CD4-positive, alpha-beta memory T cell (primary cell): Measurements from ENCODE around the gene DICER1. TPM values are rescaled to one million over a fixed set of nuclear protein-coding genes. Genes with fewer than 3 reads are reported as not detected.

Source experiments
- CTCF ChIA-PET: fragments of 350-600 bp; sonication (Branson Sonifier 250); formaldehyde crosslinking; loops from one replicate; lab custom pipeline; 2021; ENCODE audit warnings: inconsistent platforms; ENCODE audit not compliant: partially characterized antibody; lab: Charles Lee
- POLR2A ChIA-PET: fragments of 350-600 bp; sonication (Branson Sonifier 250); formaldehyde crosslinking; loops from one replicate; lab custom pipeline; 2021; ENCODE audit not compliant: partially characterized antibody; lab: Charles Lee
- DNase-seq, 5 donors: peaks; one replicate each; pipeline versions ENCODE4 v3.0.0 to v3.0.0-alpha.2; 2020 to 2022; ENCODE audit warnings: mixed read lengths in 1 of 5
- H3K27ac ChIP-seq: one replicate; pipeline ENCODE4 v1.7.0; 2013; ENCODE audit warnings: low read depth, low read length
- H3K27me3 ChIP-seq: 2 replicates; pipeline ENCODE4 v1.7.0; 2013; ENCODE audit warnings: mild to moderate bottlenecking, low read length, moderate library complexity; ENCODE audit not compliant: insufficient read depth
- H3K36me3 ChIP-seq: 2 replicates; pipeline ENCODE4 v1.7.0; 2013; ENCODE audit warnings: mild to moderate bottlenecking, low read length, moderate library complexity; ENCODE audit not compliant: insufficient read depth
- H3K4me1 ChIP-seq: 2 replicates; pipeline ENCODE4 v1.7.0; 2013; ENCODE audit warnings: mild to moderate bottlenecking, low read length, moderate library complexity; ENCODE audit not compliant: insufficient read depth
- H3K4me3 ChIP-seq, 2 donors: one replicate each; pipeline ENCODE4 v1.7.0; 2013; ENCODE audit warnings: low read length in 2 of 2, mild to moderate bottlenecking in 1 of 2
- H3K9me3 ChIP-seq, 2 donors: one replicate each; pipeline ENCODE4 v1.7.0; 2013; ENCODE audit warnings: low read length in 2 of 2, control low read depth in 1 of 2; ENCODE audit not compliant: control insufficient read depth in 1 of 2
- H3K27ac Mint-ChIP-seq, 7 donors: one replicate each; pipeline ENCODE4 v1.8.0; 2020 to 2021; ENCODE audit warnings: mixed read lengths in 7 of 7, mild to moderate bottlenecking in 6 of 7, inconsistent platforms in 3 of 7, moderate library complexity in 3 of 7
- H3K27me3 Mint-ChIP-seq, 2 donors: one replicate each; pipeline ENCODE4 v1.8.0; 2020 to 2021; ENCODE audit warnings: mixed read lengths in 2 of 2
- H3K36me3 Mint-ChIP-seq, 2 donors: one replicate each; pipeline ENCODE4 v1.8.0; 2020 to 2021; ENCODE audit warnings: mixed read lengths in 2 of 2, inconsistent platforms in 1 of 2, mild to moderate bottlenecking in 1 of 2
- H3K4me1 Mint-ChIP-seq, 4 donors: one replicate each; pipeline ENCODE4 v1.8.0; 2020 to 2021; ENCODE audit warnings: mixed read lengths in 4 of 4, mild to moderate bottlenecking in 1 of 4
- H3K4me3 Mint-ChIP-seq, 8 donors: one replicate each; pipeline ENCODE4 v1.8.0; 2020 to 2021; ENCODE audit warnings: mixed read lengths in 8 of 8, mild to moderate bottlenecking in 7 of 8, moderate library complexity in 6 of 8, inconsistent platforms in 3 of 8
- H3K9me3 Mint-ChIP-seq, 8 donors: one replicate each; pipeline ENCODE4 v1.8.0; 2020 to 2021; ENCODE audit warnings: mixed read lengths in 8 of 8, mild to moderate bottlenecking in 5 of 8, inconsistent platforms in 3 of 8, moderate library complexity in 1 of 8
- intact Hi-C: fragments of 100-400 bp; cut with micrococcal nuclease; formaldehyde crosslinking; loops from one replicate; pipeline ENCODE4 v1.15.1; 2023
- polyA plus RNA-seq, 2 donors: library from polyadenylated mRNA; unstranded; fragments of 300-500 nt; fragmentation: Illumina TruSeq; gene quantifications; one replicate each; pipeline ENCODE4 v1.2.3, GENCODE V29; 2021
- total RNA-seq, 2 experiments: library from RNA; stranded (reverse); gene quantifications; one replicate each; pipeline ENCODE4 v1.2.3, GENCODE V29; 2021

Gene DICER1
- total and polyA plus RNA-seq, 4 experiments from 2014 or later, result 8.8 to 62.8 (median 36.8) TPM

DNA sequence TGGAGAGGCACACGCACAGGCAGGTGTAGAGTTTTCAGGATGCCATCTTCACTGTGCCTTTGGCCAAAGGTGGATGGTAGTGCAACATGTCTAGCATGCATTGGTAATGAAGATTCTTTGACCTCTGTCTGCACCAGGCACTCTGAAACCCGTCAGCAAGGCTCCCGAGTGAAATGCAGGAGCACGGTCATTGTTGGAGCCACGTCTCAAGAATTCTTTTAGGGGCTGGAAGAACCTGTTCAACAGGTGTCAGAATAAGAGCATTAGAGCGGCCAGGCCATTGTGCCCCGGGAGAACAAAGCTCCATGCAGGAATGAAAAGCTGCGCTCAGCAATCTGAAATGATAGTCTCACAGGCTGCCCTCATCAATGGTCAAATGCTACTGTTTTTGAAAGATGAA is 40.2 kb upstream of the DICER1 start:
- Histone ChIP-seq H3K27me3 (no peaks in the 10 kb centered on the region), H3K27ac (no peak overlapping the region), H3K36me3 (no peaks in the 10 kb centered on the region), H3K4me3 (no peak overlapping the region), H3K4me1 (no peaks in the 10 kb centered on the region), H3K9me3 (no peaks in the 10 kb centered on the region)
- no peak overlapping the region for H3K27ac Mint-ChIP-seq
- peaks cover 0 to 8% (median under 1%) of the 10 kb centered on the region in 4 donors for H3K4me1 Mint-ChIP-seq
- CTCF ChIA-PET, result no interaction called here
- peaks cover 0 to 2% (median 0%) of the 10 kb centered on the region in 8 donors for H3K9me3 Mint-ChIP-seq
- H3K27me3 Mint-ChIP-seq, result peaks cover 2 to 7% of the 10 kb centered on the region in 2 donors
- no peaks in the 10 kb centered on the region for H3K36me3 Mint-ChIP-seq
- intact Hi-C loops, result no loop called here
- POLR2A ChIA-PET, result no interaction called here
- DNase-seq, result no peak
- H3K4me3 Mint-ChIP-seq, result no peak overlapping the region

DNA sequence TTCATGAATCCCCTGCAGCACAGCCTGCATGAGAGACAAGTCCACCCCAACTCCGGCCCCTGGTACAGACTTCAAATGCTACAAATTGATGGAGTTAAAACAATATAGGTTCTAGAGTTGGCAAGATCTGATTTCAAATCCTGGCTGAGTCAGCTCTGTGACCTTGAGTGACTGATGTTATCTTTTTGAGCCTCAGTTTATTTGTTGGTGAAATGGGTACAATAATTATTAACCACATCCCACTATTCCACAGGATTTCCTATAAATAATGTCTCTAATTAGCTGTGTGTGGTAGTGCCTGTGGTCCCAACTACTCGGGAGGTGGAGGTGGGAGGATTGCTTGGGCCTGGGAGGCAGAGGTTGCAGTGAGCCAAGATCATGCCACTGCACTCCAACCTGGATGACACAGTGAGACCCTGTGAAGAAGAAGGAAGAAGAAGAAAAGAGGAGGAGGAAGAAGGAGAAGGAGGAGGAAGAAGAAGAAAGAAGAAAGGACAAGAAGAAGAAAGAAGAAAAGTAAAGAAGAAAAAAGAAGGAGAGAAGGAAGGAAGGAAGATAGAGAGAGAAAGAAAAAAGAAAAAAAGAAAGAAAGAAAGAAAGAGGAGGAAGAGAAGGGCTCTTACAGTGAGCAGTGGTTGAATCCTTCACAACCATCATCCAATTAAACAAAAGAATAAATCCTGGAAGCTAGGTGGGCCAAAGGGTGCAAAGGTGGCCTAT is 39.7 kb upstream of the DICER1 start:
- H3K27ac Mint-ChIP-seq, result no peak overlapping the region
- H3K9me3 ChIP-seq, result no peaks in the 10 kb centered on the region

DNA sequence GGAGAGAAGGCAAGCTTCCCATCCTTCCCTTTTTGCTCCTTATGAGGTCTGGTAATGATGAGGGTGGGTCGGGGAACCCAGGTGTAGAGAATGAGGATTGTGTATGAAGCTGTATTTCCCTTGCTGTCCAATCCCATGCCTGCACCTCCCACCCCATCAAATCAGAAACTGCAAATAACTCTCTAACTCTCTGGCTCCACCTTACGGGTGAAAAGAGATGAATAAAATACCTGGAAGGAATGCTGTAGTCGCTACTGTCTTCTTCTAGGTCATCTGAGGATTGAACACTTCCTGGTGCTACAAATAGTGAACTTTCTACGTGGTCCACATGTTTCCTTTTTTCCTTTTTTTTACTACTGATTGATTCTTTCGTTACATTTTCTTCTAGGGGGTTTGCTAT is 38.9 kb upstream of the DICER1 start:
- H3K36me3 ChIP-seq, result no peaks in the 10 kb centered on the region
- H3K9me3 Mint-ChIP-seq, result peaks cover 0 to 1% (median 0%) of the 10 kb centered on the region in 8 donors
- peaks cover 2 to 3% of the 10 kb centered on the region in 2 donors for H3K27me3 Mint-ChIP-seq
- H3K4me1 Mint-ChIP-seq, result peaks cover 0 to 8% (median under 1%) of the 10 kb centered on the region in 4 donors
- intact Hi-C loops, result no loop called here
- H3K27ac Mint-ChIP-seq, result peak overlapping the region in 1 of 7 donors; percentile 44
- H3K4me3 ChIP-seq, result no peak overlapping the region
- no peaks in the 10 kb centered on the region for H3K9me3 ChIP-seq
- no peaks in the 10 kb centered on the region for H3K27me3 ChIP-seq
- H3K4me3 Mint-ChIP-seq, result no peak overlapping the region
- POLR2A ChIA-PET, result interaction anchor here (0.9 kb wide), 1 partner anchor 39 kb away, joined by 4 read pairs; no protein-coding TSS in a partner anchor
- H3K27ac ChIP-seq, result no peak overlapping the region
- CTCF ChIA-PET, result interaction anchor here (1.1 to 2.0 kb wide), 3 partner anchors 11 to 506 kb away, joined by 4 to 7 read pairs (median 7); no protein-coding TSS in a partner anchor
- peak in 4 of 5 donors; percentile 14 to 27 (median 18) for DNase-seq
- H3K36me3 Mint-ChIP-seq, result no peaks in the 10 kb centered on the region
- H3K4me1 ChIP-seq, result no peaks in the 10 kb centered on the region

More for the DNA sequence above, 39.7 kb upstream of the DICER1 start:
- no peak for DNase-seq
- H3K27ac ChIP-seq, result no peak overlapping the region
- Mint-ChIP-seq H3K36me3 (no peaks in the 10 kb centered on the region), H3K4me1 (peaks cover 0 to 8% (median under 1%) of the 10 kb centered on the region in 4 donors), H3K27me3 (peaks cover 2 to 6% of the 10 kb centered on the region in 2 donors), H3K9me3 (peaks cover 0 to 1% (median 0%) of the 10 kb centered on the region in 8 donors), H3K4me3 (no peak overlapping the region)
- intact Hi-C loops, result no loop called here
- no peaks in the 10 kb centered on the region for H3K27me3 ChIP-seq
- POLR2A ChIA-PET, result no interaction called here
- no peaks in the 10 kb centered on the region for H3K36me3 ChIP-seq
- CTCF ChIA-PET, result interaction anchor here (1.1 to 2.0 kb wide), 3 partner anchors 12 to 507 kb away, joined by 4 to 7 read pairs (median 7); no protein-coding TSS in a partner anchor
- H3K4me1 ChIP-seq, result no peaks in the 10 kb centered on the region
- H3K4me3 ChIP-seq, result no peak overlapping the region

DNA sequence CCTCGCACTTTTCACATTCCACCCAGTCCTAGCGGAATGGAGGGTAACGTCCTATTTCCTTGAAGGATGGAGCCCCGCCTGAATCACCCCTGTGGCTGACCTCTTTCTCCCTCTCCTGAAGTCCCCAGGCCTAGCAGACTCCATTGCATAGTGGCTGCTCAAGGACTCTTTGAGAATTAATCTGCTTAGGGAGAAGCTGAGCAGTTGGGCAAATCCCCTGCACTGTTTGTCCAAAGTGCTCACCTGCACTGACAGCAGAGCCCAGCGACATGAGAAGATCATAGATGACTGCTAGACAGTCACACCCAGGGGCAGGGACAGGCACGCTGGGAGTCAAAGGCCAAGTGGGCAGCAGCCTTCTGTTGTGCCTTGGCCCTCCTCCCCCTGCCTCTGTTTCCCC is 37.7 kb upstream of the DICER1 start:
- no peak for DNase-seq
- H3K27ac ChIP-seq, result no peak overlapping the region
- no peaks in the 10 kb centered on the region for H3K9me3 ChIP-seq
- H3K36me3 Mint-ChIP-seq, result no peaks in the 10 kb centered on the region
- peaks cover 0 to 8% (median under 1%) of the 10 kb centered on the region in 4 donors for H3K4me1 Mint-ChIP-seq
- peaks cover 2 to 3% of the 10 kb centered on the region in 2 donors for H3K27me3 Mint-ChIP-seq
- H3K4me1 ChIP-seq, result no peaks in the 10 kb centered on the region
- no peaks in the 10 kb centered on the region for H3K27me3 ChIP-seq
- no peaks in the 10 kb centered on the region for H3K36me3 ChIP-seq
- no peak overlapping the region for H3K27ac Mint-ChIP-seq
- POLR2A ChIA-PET, result no interaction called here
- intact Hi-C loops, result no loop called here
- no peak overlapping the region for H3K4me3 Mint-ChIP-seq
- no peak overlapping the region for H3K4me3 ChIP-seq
- CTCF ChIA-PET, result interaction anchor here (0.6 to 1.9 kb wide), 2 partner anchors 291 to 505 kb away, joined by 3 to 7 read pairs; no protein-coding TSS in a partner anchor
- no peaks in the 10 kb centered on the region for H3K9me3 Mint-ChIP-seq

DNA sequence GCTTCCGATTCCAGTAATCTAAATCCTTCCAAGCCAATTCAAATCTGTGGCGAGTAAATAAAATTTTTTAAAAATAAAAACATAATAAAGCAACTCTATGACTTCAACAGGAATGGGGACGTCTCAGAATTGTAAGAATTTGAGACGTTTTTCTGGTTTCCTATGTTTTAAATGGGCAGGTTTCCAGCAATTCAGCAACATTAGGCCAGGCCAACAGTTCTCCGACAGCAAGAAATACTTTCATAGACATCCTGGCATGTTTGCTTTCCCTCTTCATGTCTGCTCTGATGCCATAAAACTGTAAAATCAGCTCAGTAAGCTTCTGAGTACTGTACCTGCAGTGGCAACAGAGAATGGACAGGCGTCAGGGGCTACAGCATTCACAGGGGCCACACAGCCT is 35.8 kb upstream of the DICER1 start:
- H3K27me3 ChIP-seq, result no peaks in the 10 kb centered on the region
- no peak overlapping the region for H3K27ac ChIP-seq
- Mint-ChIP-seq H3K27me3 (peaks cover 0 to 2% of the 10 kb centered on the region in 2 donors), H3K4me3 (no peak overlapping the region), H3K36me3 (no peaks in the 10 kb centered on the region), H3K9me3 (peaks cover 0 to 2% (median under 1%) of the 10 kb centered on the region in 8 donors), H3K4me1 (peaks cover 0 to 8% (median under 1%) of the 10 kb centered on the region in 4 donors), H3K27ac (no peak overlapping the region)
- DNase-seq, result no peak
- H3K36me3 ChIP-seq, result no peaks in the 10 kb centered on the region
- intact Hi-C loops, result no loop called here
- CTCF ChIA-PET, result no interaction called here
- H3K4me3 ChIP-seq, result no peak overlapping the region
- POLR2A ChIA-PET, result no interaction called here
- no peaks in the 10 kb centered on the region for H3K4me1 ChIP-seq
- no peaks in the 10 kb centered on the region for H3K9me3 ChIP-seq

DNA sequence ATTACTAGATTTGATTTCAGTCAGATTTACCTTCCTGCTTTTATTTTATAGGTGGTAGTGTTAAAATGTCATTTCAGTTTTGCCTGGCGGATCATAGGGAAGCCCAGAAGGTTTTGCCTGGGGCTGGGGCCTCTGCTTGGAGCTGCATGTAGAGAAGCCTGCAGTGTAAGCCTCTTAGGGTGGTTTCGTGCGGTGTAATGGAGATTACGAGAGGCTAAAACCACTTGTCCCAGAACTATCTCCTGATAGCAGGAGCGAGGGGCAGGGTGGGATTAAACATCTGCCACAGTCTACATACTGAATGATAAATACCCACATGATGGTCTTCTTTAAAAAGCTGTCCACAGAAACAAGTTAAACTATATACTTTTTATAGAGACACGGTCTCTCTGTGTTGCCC is 35.0 kb upstream of the DICER1 start:
- ChIA-PET POLR2A (no interaction called here), CTCF (no interaction called here)
- Mint-ChIP-seq H3K27me3 (peaks cover 0 to 2% of the 10 kb centered on the region in 2 donors), H3K4me1 (peaks cover 0 to 8% (median under 1%) of the 10 kb centered on the region in 4 donors), H3K27ac (no peak overlapping the region), H3K4me3 (no peak overlapping the region), H3K36me3 (no peaks in the 10 kb centered on the region), H3K9me3 (peaks cover 0 to 5% (median 1%) of the 10 kb centered on the region in 8 donors)
- Histone ChIP-seq H3K27ac (no peak overlapping the region), H3K27me3 (no peaks in the 10 kb centered on the region), H3K4me1 (no peaks in the 10 kb centered on the region), H3K4me3 (no peak overlapping the region), H3K9me3 (no peaks in the 10 kb centered on the region), H3K36me3 (no peaks in the 10 kb centered on the region)
- DNase-seq, result no peak
- intact Hi-C loops, result no loop called here

DNA sequence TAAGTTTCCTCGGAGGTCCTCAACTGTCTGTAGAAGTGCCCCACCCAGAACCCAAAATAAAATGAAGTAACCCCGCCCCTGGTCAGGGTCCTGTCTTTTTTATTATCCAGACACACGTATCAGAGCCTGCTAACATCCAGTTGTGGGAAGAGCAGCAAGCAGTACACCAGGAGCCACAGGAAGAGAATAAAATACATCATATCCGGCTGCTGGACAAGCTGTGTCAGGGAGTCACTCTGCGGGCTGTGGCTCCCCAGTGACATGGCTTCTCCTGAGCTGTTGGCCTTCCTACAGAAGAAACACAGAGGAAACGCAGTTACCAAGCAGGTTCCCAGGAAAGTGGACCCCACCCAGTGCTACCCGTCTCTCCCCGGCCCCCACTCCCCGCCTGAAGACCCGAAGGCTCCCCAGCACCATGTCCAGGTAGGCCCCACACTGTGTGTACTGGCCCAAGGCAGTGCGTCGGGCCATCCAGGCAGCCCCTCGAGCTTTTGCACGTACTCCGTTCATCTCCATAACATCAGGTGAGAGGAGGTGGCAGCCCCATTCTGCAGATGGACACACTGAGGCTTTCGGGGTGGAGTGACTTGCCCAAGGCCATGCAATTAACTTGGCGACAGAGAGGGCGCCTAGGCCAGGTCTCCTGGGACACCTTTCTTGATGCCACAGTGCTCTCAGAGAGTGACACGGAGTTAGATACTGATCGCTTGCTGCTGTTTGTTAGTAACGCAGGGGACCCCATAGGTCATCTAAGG is 34.3 kb upstream of the DICER1 start:
- Histone ChIP-seq H3K36me3 (no peaks in the 10 kb centered on the region), H3K27me3 (no peaks in the 10 kb centered on the region), H3K4me1 (no peaks in the 10 kb centered on the region), H3K9me3 (no peaks in the 10 kb centered on the region), H3K27ac (no peak overlapping the region), H3K4me3 (no peak overlapping the region)
- intact Hi-C loops, result no loop called here
- DNase-seq, result no peak
- Mint-ChIP-seq H3K4me3 (no peak overlapping the region), H3K36me3 (no peaks in the 10 kb centered on the region), H3K9me3 (peaks cover 0 to 5% (median 2%) of the 10 kb centered on the region in 8 donors), H3K27ac (no peak overlapping the region), H3K27me3 (peaks cover 2 to 7% of the 10 kb centered on the region in 2 donors), H3K4me1 (peaks cover 0 to 7% (median under 1%) of the 10 kb centered on the region in 4 donors)
- ChIA-PET POLR2A (no interaction called here), CTCF (no interaction called here)
